HG03064 (cell line): ENCODE measurements around the gene HSPA1A.
"Not testable (repeated sequence)": the region's sequence is repeated elsewhere in the genome, so short reads cannot be mapped to it uniquely, and the experiment has no call there.

ENCODE experiments used
- ATAC-seq: cut with Tn5 transposase; IDR thresholded peaks from one replicate; pipeline ENCODE4 v1.9.1; 2021; ENCODE audit warnings: low read depth; ENCODE audit not compliant: unreplicated experiment

The HSPA1A gene

DNA sequence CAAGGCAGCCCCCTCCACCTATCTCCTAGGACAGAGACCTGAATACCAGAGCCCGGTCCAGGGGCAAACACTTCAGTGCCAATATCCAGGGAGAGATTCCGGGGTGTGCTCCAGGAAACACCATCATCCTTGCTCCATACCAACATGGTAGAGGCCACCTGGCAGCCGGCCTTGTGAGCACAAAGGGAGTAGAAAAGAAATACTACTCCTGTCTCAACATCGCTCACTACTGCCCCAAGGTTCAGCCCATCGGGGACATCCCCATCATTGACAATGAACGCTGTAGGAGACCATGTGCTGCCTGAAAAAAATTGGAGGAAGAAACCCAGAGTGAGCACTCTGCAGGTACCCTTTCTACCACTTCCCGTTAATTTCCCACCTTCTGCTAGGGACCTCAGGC is 45.8 kb downstream of the HSPA1A start:
- ATAC-seq = no peak

- no peak for ATAC-seq
These were observed 46.6 kb downstream of the HSPA1A start for GRCh38 chr6:31861919-31862343.

GRCh38 chr6:31862344-31863235 is 47.2 kb downstream of the HSPA1A start, which contains the start of gene NEU1:
Gene NEU1, minus strand, starts transcription at chr6:31862821. Its CDS starts 45 bp downstream, at chr6:31862776.
- ATAC-seq = peak; percentile 82

DNA sequence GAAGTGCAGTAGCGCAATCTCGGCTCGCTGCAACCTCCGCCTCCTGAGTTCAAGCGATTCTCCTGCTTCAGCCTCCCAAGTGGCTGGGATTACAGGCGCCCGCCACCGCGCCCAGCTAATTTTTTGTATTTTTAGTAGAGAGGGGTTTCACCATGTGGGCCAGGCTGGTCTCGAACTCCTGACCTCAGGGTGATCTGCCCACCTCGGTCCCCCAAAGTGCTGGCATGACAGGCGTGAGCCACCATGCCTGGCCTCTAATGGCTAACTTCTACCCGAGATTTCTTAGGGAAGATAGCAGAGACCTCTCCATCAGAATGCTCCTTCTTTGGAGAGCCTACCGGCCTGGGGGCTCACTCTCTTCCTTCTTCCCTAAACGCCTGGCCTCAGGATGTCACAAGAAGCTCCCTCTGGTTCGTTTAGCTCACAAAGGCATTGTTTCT is 48.8 kb downstream of the HSPA1A start:
- not testable (repeated sequence) for ATAC-seq

GRCh38 chr6:31864818-31865204 is 49.5 kb downstream of the HSPA1A start:
- no peak for ATAC-seq

DNA sequence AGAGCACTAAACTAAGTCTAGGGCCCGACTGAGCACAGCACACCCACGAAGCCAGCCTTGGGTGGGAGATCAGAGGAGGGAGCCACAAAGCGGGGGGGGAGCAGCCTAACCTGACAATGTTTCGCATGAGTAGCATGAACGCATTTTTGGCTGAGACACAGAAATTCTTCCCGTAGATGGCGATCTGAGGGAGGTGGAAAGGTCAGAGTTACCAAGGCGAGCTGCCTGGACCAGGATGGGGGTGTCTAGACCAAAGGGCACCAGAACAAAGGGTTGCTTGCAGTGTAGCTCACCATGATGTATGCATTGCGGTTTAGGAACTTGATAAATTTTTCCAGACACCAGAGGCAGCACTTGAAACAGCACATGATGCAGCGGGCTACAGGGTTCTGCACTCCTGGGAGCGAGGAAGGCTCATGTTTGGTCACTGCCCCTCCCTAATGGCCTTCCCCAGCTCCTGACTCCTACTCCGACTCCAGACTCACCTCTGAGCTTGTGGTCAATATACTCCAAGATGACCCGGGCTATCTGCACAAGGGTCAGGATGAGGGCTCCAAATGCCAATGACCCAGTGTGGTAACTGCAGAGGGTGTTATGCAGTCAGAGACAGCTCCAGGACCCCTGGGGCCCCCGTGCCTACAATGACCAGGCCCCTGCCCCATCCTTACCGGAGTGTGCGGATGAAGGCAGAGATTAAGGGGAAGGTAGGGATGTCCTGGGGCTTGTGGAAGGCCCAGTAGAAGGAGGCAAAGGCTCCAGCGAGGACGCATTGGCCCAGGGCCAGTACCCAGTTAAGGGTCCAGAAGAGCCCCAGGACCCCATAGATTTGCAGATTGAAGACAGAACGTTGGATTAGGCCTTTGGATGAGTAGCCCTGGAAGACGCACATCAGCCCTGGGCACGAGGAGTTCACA is 50.1 kb downstream of the HSPA1A start:
- ATAC-seq = no peak
